Activated naive CD8-positive, alpha-beta T cell treated with anti-CD3 and anti-CD28 coated beads, Interleukin-2, amount 50 U/mL, for 24 hours (primary cell): ENCODE results near the gene AGPAT2.
"Not testable (repeated sequence)": the region's sequence is repeated elsewhere in the genome, so short reads cannot be mapped to it uniquely, and the experiment has no call there.

Experiments
- ATAC-seq: fragments of 150-1000 bp; cut with Tn5 transposase; one replicate; pipeline ENCODE4 v1.10.0; 2021
- DNase-seq: peaks from one replicate; pipeline ENCODE4 v3.0.0; 2021
- H3K27ac Mint-ChIP-seq: one replicate; pipeline ENCODE4 v1.8.0; 2021; ENCODE audit warnings: mild to moderate bottlenecking, mixed read lengths
- H3K27me3 Mint-ChIP-seq: one replicate; pipeline ENCODE4 v1.8.0; 2021; ENCODE audit warnings: mixed read lengths
- H3K36me3 Mint-ChIP-seq: one replicate; pipeline ENCODE4 v1.8.0; 2021; ENCODE audit warnings: low read depth, mixed read lengths
- H3K4me1 Mint-ChIP-seq: one replicate; pipeline ENCODE4 v1.8.0; 2021; ENCODE audit warnings: mixed read lengths
- H3K4me3 Mint-ChIP-seq: one replicate; pipeline ENCODE4 v1.8.0; 2021; ENCODE audit warnings: mild to moderate bottlenecking, moderate library complexity, mixed read lengths
- H3K9me3 Mint-ChIP-seq: one replicate; pipeline ENCODE4 v1.8.0; 2021; ENCODE audit warnings: mixed read lengths

AGPAT2 gene

DNA sequence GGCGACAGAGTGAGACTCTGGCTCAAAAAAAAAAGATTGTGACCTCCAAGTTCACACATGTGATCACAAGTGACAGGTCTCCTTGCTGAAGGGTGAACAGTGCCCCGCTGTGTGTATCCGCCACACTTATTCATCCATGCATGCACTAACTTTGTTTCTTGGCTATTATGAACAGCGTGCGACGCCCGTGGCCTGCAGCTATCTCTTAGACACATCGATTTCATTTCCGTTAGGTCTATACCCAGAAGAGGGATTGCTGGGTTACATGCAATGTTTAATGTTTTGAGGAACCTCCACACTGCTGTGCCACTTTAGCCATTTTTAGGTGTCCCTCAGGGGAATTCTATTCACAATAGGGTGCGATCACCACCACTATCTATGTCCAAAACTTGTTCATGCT, 36.6 kb downstream of the AGPAT2 start:
- DNase-seq, result no peak
- Mint-ChIP-seq H3K27ac (no peak overlapping the region), H3K36me3 (no peaks in the 10 kb centered on the region), H3K27me3 (peaks cover 23% of the 10 kb centered on the region), H3K4me1 (peaks cover 7% of the 10 kb centered on the region), H3K4me3 (no peak overlapping the region), H3K9me3 (no peaks in the 10 kb centered on the region)
- ATAC-seq, result no peak

DNA sequence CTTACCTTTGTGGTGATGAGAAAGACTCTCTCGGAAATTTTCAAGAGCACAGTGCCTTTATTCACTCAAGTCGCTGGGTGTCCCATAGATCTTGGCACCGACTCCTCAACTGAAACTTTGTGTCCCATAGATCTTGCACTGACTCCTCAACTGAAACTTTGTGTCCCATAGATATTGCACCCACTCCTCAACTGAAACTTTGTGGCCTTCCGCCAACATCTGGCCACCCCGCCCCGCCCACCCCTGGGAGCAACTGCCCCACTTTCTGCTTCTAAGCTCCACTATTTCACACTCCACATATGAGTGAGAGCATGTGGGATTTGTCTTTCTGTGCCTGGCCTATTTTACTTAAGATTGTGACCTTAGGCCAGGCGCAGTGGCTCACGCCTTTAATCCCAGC, 37.2 kb downstream of the AGPAT2 start:
- no peak for DNase-seq
- Mint-ChIP-seq H3K4me1 (peaks cover 5% of the 10 kb centered on the region), H3K27ac (no peak overlapping the region), H3K4me3 (no peak overlapping the region), H3K9me3 (no peaks in the 10 kb centered on the region), H3K27me3 (peaks cover 21% of the 10 kb centered on the region), H3K36me3 (no peaks in the 10 kb centered on the region)
- ATAC-seq, result no peak

GRCh38 chr9:136648751-136649150, 38.5 kb downstream of the AGPAT2 start:
- H3K4me3 Mint-ChIP-seq, result no peak overlapping the region
- peaks cover 5% of the 10 kb centered on the region for H3K4me1 Mint-ChIP-seq
- no peak overlapping the region for H3K27ac Mint-ChIP-seq
- H3K36me3 Mint-ChIP-seq, result no peaks in the 10 kb centered on the region
- DNase-seq, result no peak
- no peak for ATAC-seq
- no peaks in the 10 kb centered on the region for H3K9me3 Mint-ChIP-seq
- peaks cover 22% of the 10 kb centered on the region for H3K27me3 Mint-ChIP-seq

DNA sequence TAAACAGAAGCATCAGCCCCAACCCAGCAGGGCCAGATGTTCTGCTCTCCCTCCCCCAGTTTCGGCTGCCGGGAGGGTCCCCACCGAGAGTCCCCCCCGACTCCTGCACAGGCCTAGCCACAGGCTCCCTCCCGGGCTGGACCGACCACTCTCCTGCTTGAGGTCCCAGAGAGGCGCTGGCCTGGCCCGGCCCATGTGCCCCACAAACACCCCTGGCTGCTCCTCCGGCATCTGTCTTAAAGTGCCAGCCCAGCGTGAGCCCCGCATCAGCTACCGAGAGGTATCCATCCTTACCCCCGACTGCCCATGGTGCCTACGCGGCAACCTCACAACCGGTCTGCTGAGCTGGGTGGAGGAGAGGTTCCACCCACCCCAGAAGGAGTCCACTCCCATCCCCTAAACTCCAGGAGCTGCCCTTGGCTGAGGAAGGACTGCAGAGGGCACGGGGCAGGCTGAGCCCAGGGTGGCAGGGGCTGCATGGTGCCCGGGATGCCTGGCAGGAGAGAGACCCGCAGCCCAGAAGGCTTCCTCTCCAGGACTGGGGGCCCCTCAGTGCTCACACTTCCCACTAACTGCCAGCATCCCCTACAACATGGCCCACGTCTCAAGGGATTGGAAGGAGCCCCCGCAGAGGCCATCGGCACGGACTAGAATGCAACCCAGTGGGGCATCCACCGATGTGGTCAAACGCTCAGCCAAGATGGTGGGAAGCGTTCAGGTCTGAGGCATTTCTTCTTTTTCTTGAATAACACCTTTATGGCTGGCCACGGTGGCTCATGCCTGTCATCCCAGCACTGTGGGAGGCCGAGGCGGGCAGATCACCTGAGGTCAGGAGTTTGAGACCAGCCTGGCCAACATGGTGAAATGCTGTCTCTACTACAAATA, 40.2 kb downstream of the AGPAT2 start:
- ATAC-seq, result no peak
- H3K36me3 Mint-ChIP-seq, result no peaks in the 10 kb centered on the region

GRCh38 chr9:136645903-136646754, 41.1 kb downstream of the AGPAT2 start:
- Mint-ChIP-seq H3K27ac (no peak overlapping the region), H3K4me1 (peaks cover 5% of the 10 kb centered on the region), H3K36me3 (no peaks in the 10 kb centered on the region), H3K4me3 (no peak overlapping the region), H3K27me3 (peaks cover 29% of the 10 kb centered on the region), H3K9me3 (no peaks in the 10 kb centered on the region)
- ATAC-seq (no peak), DNase-seq (no peak)

More for the DNA sequence above, 40.2 kb downstream of the AGPAT2 start:
- H3K27me3 Mint-ChIP-seq, result peaks cover 30% of the 10 kb centered on the region
- DNase-seq, result no peak
- peaks cover 5% of the 10 kb centered on the region for H3K4me1 Mint-ChIP-seq
- no peaks in the 10 kb centered on the region for H3K9me3 Mint-ChIP-seq
- H3K4me3 Mint-ChIP-seq, result no peak overlapping the region
- no peak overlapping the region for H3K27ac Mint-ChIP-seq

- Mint-ChIP-seq H3K27ac (no peak overlapping the region), H3K4me3 (no peak overlapping the region), H3K27me3 (peaks cover 29% of the 10 kb centered on the region), H3K36me3 (no peaks in the 10 kb centered on the region), H3K9me3 (no peaks in the 10 kb centered on the region), H3K4me1 (peaks cover 2% of the 10 kb centered on the region)
- DNase-seq, result no peak
- no peak for ATAC-seq
Observed at GRCh38 chr9:136645352-136645902, 41.8 kb downstream of the AGPAT2 start.

GRCh38 chr9:136644593-136645351, 42.5 kb downstream of the AGPAT2 start:
- Mint-ChIP-seq H3K27me3 (peaks cover 29% of the 10 kb centered on the region), H3K4me1 (peaks cover 2% of the 10 kb centered on the region), H3K27ac (no peak overlapping the region), H3K4me3 (no peak overlapping the region), H3K36me3 (no peaks in the 10 kb centered on the region), H3K9me3 (no peaks in the 10 kb centered on the region)
- DNase-seq (peak; percentile 82), ATAC-seq (peak; percentile 93)

DNA sequence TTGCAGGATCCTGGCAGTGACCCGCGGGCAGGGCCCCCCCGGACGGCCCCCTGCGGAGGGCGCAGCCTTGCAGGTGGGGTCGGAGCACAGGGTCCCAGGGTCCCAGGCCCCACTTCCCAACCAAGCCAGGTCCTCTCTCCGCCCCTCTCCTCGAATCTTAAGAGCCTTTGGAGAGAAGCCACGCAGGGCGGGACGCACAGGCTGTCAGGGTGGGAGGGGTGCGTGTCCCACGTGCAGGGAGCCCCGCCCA, 43.0 kb downstream of the AGPAT2 start:
- Mint-ChIP-seq H3K27me3 (peaks cover 29% of the 10 kb centered on the region), H3K27ac (no peak overlapping the region), H3K36me3 (no peaks in the 10 kb centered on the region), H3K4me3 (no peak overlapping the region), H3K9me3 (no peaks in the 10 kb centered on the region), H3K4me1 (peaks cover 2% of the 10 kb centered on the region)
- no peak for DNase-seq
- ATAC-seq, result no peak

DNA sequence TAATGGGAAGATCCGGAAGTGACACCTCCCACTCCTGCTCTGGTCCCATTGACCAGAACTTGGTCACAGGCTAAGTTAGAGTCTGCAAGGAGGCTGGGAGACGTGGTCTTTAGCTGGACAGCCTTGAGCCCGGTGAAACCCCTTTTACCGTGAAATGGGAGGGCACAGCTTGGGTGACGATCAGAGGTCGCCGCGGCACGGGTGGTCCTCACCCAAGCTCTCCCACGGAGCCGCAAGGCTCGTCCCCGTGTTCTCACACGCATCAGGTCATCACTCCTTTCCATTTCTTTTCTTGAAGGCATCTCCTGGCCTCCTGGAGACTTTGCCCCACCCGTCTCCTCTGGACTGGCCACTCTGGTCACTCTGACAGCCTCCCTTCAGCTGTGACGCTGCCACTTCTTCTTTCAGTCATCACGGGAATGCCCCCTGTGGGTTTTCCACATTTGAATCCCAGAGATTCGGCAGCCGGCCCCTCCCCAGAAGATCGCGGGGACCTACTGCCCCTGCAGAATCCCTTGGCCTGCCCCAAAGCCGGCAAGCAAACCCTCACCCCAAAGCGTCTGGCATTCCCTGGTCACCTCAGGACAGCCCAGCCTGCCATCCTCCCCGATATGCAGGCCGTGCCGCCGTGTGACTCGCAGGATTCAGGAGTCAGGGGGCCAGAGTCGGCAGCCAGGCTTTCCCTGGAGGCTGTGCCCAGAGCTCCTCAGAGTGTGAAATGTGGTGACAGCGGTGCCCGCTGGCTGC, 43.5 kb downstream of the AGPAT2 start:
- H3K4me1 Mint-ChIP-seq, result peaks cover 2% of the 10 kb centered on the region
- H3K27me3 Mint-ChIP-seq, result peaks cover 27% of the 10 kb centered on the region
- no peak overlapping the region for H3K27ac Mint-ChIP-seq
- no peaks in the 10 kb centered on the region for H3K9me3 Mint-ChIP-seq
- ATAC-seq (no peak), DNase-seq (no peak)
- H3K36me3 Mint-ChIP-seq, result no peaks in the 10 kb centered on the region
- no peak overlapping the region for H3K4me3 Mint-ChIP-seq

DNA sequence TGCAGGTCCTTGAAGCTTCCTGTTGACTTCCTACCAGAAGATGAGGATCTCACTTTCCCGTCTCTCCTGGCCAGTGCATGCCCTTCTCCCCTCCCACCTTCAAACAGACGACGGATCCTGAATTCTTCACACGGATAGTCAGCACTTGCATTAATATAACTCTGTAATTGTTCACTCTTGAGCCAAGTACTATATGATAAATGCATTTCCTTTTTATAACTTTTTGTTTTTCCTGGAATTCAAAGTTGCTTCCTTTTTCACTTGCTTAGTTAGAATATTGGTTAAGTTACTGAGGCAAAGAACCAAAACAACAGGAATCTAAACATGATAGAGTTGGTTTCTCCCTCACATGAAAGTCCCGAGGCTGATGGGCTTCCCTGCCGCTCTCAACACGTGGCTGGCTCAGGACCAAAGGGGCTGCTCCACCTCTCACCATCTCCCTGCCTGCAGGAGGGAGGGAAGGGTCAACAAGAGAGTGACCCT, 44.8 kb downstream of the AGPAT2 start:
- Mint-ChIP-seq H3K9me3 (no peaks in the 10 kb centered on the region), H3K4me3 (no peak overlapping the region), H3K4me1 (peaks cover 2% of the 10 kb centered on the region), H3K36me3 (no peaks in the 10 kb centered on the region), H3K27me3 (peaks cover 24% of the 10 kb centered on the region), H3K27ac (no peak overlapping the region)
- no peak for ATAC-seq
- DNase-seq, result no peak

- no peaks in the 10 kb centered on the region for H3K4me1 Mint-ChIP-seq
- H3K36me3 Mint-ChIP-seq, result no peaks in the 10 kb centered on the region
- no peaks in the 10 kb centered on the region for H3K9me3 Mint-ChIP-seq
- H3K4me3 Mint-ChIP-seq, result no peak overlapping the region
- ATAC-seq (no peak), DNase-seq (no peak)
- H3K27ac Mint-ChIP-seq, result no peak overlapping the region
- peaks cover 18% of the 10 kb centered on the region for H3K27me3 Mint-ChIP-seq
Observed at GRCh38 chr9:136640171-136641111, 46.8 kb downstream of the AGPAT2 start.

GRCh38 chr9:136634904-136635303, 52.4 kb downstream of the AGPAT2 start:
- DNase-seq (no peak), ATAC-seq (no peak)
- Mint-ChIP-seq H3K4me1 (peaks cover 2% of the 10 kb centered on the region), H3K27ac (no peak overlapping the region), H3K9me3 (no peaks in the 10 kb centered on the region), H3K4me3 (no peak overlapping the region), H3K36me3 (no peaks in the 10 kb centered on the region), H3K27me3 (peaks cover 3% of the 10 kb centered on the region)

DNA sequence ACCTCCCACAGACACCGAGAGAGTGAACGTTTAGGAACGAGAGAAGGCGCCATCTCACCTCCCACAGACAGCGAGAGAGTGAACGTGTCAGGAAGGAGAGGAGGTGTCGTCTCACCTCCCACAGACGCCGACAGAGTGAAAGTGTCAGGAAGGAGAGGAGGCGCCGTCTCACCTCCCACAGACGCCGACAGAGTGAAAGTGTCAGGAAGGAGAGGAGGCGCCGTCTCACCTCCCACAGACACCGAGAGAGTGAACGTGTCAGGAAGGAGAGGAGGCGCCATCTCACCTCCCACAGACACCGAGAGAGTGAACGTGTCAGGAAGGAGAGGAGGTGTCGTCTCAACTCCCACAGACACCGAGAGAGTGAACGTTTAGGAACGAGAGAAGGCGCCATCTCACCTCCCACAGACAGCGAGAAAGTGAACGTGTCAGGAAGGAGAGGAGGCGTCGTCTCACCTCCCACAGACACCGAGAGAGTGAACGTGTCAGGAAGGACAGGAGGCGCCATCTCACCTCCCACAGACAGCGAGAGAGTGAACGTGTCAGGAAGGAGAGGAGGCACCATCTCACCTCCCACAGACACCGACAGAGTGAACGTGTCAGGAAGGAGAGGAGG, 54.7 kb downstream of the AGPAT2 start:
- H3K27me3 Mint-ChIP-seq, ATAC-seq, H3K4me3 Mint-ChIP-seq: not testable (repeated sequence)

More for the DNA sequence above, 54.7 kb downstream of the AGPAT2 start:
- not testable (repeated sequence) for H3K36me3 Mint-ChIP-seq, H3K4me1 Mint-ChIP-seq, DNase-seq, H3K27ac Mint-ChIP-seq, H3K9me3 Mint-ChIP-seq
